Activated T-cell treated with anti-CD3 and anti-CD28 coated beads, Interleukin-2, amount 50 U/mL, for 4 hours (primary cell): ENCODE data around the gene PRRT1B. TPM values are rescaled to one million over a fixed set of nuclear protein-coding genes. Genes with fewer than 3 reads are reported as not detected.

ENCODE experiments used
- ATAC-seq, 2 donors: fragments of 200-7000 bp; cut with Tn5 transposase; one replicate each; pipeline ENCODE4 v1.10.0; 2021
- DNase-seq: peaks from one replicate; pipeline ENCODE4 v3.0.0-alpha.2; 2020
- H3K27me3 Mint-ChIP-seq: one replicate; pipeline ENCODE4 v1.8.0; 2021; ENCODE audit warnings: low read depth, mixed read lengths
- H3K36me3 Mint-ChIP-seq: one replicate; pipeline ENCODE4 v1.8.0; 2022; ENCODE audit warnings: mixed read lengths; ENCODE audit not compliant: insufficient read depth
- H3K4me1 Mint-ChIP-seq: one replicate; pipeline ENCODE4 v1.8.0; 2021; ENCODE audit warnings: low read depth, mixed read lengths
- H3K4me3 Mint-ChIP-seq: one replicate; pipeline ENCODE4 v1.8.0; 2021; ENCODE audit warnings: mild to moderate bottlenecking, moderate library complexity, mixed read lengths
- H3K9me3 Mint-ChIP-seq: one replicate; pipeline ENCODE4 v1.8.0; 2021; ENCODE audit warnings: mixed read lengths
- total RNA-seq, 3 donors: library from RNA; stranded (reverse); gene quantifications; one replicate each; pipeline ENCODE4 v1.2.1, GENCODE V29; 2021

Gene PRRT1B
- total RNA-seq, 3 donors from 2014 or later: not detected

DNA sequence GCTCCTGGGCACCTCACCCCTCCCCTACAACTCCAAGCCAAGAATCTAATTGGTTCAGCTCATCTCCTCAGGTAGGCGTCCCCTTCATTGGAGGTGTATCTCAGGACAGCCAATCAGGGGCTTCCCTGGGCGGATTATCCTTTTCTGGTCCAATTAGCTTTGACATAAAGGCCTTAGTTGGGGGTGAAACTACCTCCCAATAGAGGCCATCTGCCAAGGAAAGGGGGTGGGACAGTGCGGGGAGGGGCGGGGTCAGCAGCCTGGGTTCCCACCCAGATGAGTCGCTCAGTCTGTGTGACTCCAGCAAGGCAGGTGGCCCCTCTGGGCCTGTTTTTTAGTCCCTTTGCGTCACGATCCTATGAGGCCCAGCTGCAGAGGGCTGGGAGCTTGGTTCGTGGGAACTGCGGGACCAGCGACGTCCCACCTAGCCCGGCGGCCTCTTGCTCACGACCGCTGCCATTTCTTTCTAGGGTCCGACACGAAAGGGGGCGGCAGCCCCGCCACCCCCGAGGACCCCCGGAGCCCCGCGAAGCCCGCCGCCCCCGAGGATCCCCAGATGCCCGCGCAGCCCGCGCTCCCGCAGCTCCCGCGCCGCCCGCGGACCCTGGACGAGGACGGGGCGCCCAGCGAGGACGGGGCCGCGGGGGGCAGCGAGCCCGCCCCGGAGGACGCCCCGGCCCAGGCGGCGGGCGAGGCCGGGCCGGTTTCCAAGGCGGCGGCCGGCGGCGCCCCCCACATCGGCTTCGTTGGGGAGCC lies 8.9 kb downstream of the PRRT1B start:
- no peak overlapping the region for H3K4me3 Mint-ChIP-seq
- H3K9me3 Mint-ChIP-seq: no peaks in the 10 kb centered on the region
- H3K4me1 Mint-ChIP-seq: no peaks in the 10 kb centered on the region
- no peak for DNase-seq
- H3K27me3 Mint-ChIP-seq: peaks cover 40% of the 10 kb centered on the region
- ATAC-seq: peak; percentile 32 to 63
- no peaks in the 10 kb centered on the region for H3K36me3 Mint-ChIP-seq

DNA sequence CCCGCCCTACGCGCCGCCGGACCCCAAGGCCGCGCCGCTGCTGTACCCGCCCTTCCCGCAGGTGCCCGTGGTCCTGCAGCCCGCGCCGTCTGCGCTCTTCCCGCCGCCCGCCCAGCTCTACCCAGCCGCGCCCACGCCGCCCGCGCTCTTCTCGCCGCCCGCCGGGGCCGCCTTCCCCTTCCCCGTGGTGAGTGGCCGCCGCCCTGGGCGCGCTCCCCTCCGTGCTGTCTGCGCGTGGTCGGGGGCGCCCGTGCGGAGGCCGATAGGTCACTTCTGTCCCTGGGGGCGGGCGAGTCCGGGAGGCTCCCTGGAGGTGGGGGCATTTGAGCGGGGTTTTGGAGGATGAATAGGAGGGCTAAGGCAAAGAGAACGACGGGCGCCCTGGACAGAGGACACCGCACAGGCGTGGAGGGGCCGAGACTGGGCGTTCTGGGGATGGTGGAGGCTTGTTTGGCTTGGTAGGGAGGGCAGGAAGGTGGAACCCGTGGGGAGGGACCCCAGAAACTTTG lies 9.6 kb downstream of the PRRT1B start:
- Mint-ChIP-seq H3K9me3 (no peaks in the 10 kb centered on the region), H3K4me3 (peak overlapping the region; percentile 29), H3K4me1 (no peaks in the 10 kb centered on the region), H3K27me3 (peaks cover 33% of the 10 kb centered on the region), H3K36me3 (no peaks in the 10 kb centered on the region)
- ATAC-seq: no peak
- DNase-seq: no peak

DNA sequence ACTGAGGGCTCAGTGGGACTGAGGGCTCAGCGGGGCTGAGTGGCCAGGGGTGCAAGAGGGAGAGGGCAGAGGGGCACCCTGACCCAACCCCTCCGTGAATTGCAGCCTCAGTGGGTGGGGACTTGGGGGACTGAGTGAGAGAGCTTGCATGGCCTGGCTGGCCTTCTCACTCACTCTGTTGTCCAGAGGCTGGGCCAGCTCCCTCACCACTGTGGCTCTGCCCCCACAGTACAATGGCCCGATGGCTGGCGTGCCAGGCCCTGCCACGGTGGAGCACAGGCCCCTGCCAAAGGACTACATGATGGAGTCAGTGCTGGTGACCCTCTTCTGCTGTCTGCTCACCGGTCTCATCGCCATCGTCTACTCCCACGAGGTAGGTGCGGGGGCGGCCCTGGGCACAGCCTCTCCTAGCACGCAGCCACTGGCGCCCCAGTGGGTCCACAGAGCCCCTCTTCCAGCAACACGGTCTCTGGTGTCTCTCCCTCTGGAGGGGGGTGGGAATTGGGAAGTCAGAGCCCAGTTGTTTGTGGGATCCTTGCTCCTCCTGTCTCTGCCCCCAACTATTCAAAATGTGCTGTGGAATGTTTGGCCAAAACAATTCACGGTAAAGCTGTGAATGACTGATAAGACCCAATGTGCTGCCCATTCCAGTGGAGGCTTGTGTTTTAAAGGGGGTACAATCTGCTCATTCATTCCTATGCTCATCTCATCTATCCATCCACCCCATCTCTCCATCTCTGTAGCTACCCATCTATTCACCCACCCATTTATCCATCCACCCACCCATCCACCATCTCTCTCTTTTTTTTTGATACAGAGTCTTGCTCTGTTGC lies 10.7 kb downstream of the PRRT1B start:
- ATAC-seq: no peak
- H3K9me3 Mint-ChIP-seq: no peaks in the 10 kb centered on the region
- H3K4me3 Mint-ChIP-seq: no peak overlapping the region
- no peak for DNase-seq
- peaks cover 31% of the 10 kb centered on the region for H3K27me3 Mint-ChIP-seq
- H3K4me1 Mint-ChIP-seq: no peaks in the 10 kb centered on the region
- H3K36me3 Mint-ChIP-seq: no peaks in the 10 kb centered on the region

DNA sequence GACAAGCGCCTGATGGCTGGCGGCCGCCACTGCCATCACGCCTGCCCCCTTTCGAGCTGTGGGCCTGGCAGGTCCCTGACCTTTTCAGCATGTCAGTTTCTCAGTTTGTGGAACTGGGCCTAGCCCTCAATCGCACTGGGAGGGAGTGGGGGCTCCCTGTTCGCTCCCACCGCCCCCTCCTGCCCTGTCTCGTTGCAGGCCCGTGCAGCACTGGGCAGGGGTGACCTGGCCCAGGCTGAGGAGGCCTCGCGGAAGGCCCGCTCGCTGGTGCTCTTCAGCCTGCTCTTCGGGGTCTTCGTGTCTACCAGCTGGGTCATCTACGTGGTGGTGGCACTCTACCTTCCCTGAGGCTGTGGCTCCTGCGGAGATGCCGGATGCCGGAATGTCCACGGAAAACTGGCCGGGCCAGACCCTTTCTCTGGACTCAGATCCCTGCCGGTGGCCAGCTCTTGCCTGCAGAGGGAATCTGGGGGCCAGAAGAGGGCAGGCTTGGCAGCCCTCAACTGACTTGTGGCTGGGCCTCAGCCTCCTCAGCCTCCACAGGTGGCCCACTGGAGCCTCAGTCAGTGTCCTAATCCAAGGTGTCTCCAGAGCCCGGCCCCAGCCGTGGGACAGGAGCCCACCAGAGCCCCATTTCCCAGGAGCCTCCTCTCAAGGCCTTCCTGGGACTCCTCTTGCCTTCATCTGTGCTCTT lies 12.7 kb downstream of the PRRT1B start:
- ATAC-seq: no peak
- Mint-ChIP-seq H3K36me3 (no peaks in the 10 kb centered on the region), H3K4me1 (no peaks in the 10 kb centered on the region), H3K9me3 (no peaks in the 10 kb centered on the region), H3K27me3 (peaks cover 22% of the 10 kb centered on the region), H3K4me3 (no peak overlapping the region)
- DNase-seq: no peak

DNA sequence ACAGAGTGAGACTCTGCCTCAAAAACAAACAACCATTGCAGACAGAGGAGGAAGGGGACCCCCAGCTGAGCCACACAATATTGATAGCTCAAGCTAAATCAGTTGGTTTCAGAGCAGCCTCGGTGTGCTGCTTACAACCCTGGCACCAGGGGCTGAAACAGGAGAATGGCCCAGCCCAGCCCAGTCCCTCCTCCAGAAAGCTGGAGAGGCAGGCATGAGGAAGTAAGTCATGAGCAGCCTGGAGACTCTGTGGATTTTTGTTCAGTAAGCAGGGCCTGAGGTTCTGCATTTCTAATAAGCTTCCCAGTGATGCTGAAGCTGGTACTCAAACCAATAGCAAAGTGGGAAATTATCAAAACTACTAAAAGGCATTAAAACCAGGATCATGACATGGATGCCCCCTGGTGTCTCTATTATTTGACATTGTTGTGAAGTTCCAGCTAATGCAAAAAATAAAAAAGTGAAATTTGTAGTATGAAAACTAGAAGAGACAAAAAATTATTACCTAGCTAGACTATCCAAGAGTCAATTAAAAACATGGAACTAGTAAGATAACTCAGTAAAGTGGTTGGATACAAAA lies 14.2 kb downstream of the PRRT1B start:
- Mint-ChIP-seq H3K27me3 (peaks cover 13% of the 10 kb centered on the region), H3K9me3 (no peaks in the 10 kb centered on the region), H3K4me3 (no peak overlapping the region), H3K4me1 (no peaks in the 10 kb centered on the region), H3K36me3 (no peaks in the 10 kb centered on the region)
- ATAC-seq: no peak
- no peak for DNase-seq

DNA sequence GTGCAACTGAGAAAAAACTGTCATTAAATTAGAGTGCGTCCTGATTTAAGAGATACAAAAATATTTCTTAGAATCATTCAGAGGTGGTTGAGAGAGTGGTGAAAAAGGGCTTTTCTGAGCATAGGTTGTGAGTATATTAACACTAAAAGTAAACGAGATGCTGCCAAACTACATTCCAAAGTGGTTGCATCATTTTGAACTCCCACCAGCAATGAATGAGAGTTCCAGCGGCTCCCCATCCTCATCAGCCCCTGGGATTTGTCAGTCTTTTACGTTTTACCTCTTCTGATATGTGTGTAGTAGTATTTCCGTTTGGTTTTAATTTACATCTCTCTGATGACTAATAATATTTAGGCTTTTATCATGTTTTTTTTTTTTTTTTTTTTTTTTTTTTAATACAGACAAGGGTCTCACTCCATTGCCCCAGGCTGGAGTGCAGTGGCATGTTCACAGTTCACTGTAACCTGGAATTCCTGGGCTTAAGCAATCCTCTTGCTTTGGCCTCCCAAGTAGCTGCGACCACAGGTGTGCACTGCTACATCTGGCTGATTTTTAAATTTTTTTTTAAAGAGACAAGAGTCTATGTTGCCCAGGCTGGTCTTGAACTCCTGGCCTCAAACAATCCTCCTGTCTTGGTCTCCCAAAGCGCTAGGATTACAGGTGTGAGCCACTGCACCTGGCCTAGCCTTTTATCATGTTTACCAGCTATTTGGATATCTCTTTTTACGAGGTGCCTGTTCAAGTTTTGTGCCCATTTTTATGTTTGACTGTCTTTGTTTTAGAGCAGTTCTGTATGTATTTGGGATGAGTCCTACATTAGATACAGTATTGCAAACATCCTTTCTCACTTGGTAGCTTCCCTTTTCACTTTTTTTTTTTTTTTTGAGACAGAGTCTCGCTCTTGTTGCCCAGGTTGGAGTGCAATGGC lies 17.0 kb downstream of the PRRT1B start:
- no peak for ATAC-seq

DNA sequence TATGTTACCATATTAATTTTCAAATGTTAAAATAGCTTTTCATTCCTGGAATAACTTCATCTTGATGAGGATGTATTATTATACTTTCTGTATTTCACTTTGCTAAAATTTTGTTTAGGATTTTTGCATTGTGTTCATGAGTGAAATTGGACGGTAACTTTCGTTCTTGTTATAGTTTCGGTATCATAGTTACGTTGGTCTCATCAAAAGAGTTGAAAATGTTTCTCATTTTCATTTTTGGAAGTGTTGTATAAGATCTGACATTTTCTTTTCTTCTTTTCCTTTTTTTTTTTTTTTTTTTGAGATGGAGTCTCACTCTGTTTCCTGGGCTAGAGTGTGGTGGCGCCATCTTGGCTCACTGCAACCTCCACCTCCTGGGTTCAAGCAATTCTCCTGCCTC lies 20.0 kb downstream of the PRRT1B start:
- Mint-ChIP-seq H3K36me3 (peaks cover 10% of the 10 kb centered on the region), H3K27me3 (no peaks in the 10 kb centered on the region), H3K4me3 (no peak overlapping the region), H3K4me1 (peaks cover 3% of the 10 kb centered on the region), H3K9me3 (no peaks in the 10 kb centered on the region)
- no peak for DNase-seq
- peak in 1 of 2 donors; percentile 30 for ATAC-seq

More for the DNA sequence above, 17.0 kb downstream of the PRRT1B start:
- Mint-ChIP-seq H3K36me3 (no peaks in the 10 kb centered on the region), H3K9me3 (no peaks in the 10 kb centered on the region), H3K27me3 (no peaks in the 10 kb centered on the region), H3K4me3 (no peak overlapping the region), H3K4me1 (peaks cover 3% of the 10 kb centered on the region)
- no peak for DNase-seq

DNA sequence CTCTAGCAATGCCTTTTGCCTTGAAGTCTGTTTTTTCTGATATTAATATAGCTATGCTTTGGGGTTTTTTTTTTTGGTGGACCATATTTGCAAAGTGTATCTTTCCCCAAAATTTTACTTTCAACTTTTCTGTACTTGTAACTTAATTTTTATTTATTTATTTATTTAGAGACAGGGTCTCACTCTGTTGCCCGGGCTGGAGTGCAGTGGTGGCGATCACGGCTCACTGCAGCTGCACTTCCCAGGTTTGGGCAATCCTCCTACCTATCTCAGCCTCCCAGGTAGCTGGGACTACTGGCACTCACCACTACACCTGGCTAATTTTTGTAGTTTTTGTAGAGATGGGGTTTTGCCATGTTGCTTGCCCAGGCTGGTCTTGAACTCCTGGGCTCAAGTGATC lies 20.8 kb downstream of the PRRT1B start:
- Mint-ChIP-seq H3K4me1 (peaks cover 3% of the 10 kb centered on the region), H3K36me3 (peaks cover 12% of the 10 kb centered on the region), H3K27me3 (no peaks in the 10 kb centered on the region), H3K4me3 (no peak overlapping the region), H3K9me3 (no peaks in the 10 kb centered on the region)
- DNase-seq (no peak), ATAC-seq (no peak)

DNA sequence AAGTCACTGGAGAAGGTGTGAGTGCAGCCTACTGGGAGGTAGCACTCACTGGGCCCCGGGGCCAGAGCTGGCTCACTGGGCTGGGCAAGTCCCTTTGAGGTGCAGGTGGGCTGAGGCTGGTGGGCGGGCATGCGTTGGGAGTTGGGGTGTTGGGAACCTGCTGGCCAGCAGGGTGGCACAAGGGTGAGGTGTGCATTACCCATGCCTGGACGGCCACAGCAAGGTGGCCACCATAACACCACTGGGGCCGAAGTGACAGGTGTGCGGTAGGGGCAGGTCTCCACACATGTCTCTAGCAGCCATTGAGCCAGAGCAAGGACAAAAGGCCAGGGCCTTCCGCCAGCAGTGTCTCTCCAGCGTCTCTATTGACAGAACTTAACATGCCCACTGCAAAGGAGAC lies 22.6 kb downstream of the PRRT1B start:
- Mint-ChIP-seq H3K9me3 (no peaks in the 10 kb centered on the region), H3K4me3 (no peak overlapping the region), H3K4me1 (peaks cover 3% of the 10 kb centered on the region), H3K27me3 (no peaks in the 10 kb centered on the region), H3K36me3 (peaks cover 15% of the 10 kb centered on the region)
- DNase-seq (no peak), ATAC-seq (no peak)

DNA sequence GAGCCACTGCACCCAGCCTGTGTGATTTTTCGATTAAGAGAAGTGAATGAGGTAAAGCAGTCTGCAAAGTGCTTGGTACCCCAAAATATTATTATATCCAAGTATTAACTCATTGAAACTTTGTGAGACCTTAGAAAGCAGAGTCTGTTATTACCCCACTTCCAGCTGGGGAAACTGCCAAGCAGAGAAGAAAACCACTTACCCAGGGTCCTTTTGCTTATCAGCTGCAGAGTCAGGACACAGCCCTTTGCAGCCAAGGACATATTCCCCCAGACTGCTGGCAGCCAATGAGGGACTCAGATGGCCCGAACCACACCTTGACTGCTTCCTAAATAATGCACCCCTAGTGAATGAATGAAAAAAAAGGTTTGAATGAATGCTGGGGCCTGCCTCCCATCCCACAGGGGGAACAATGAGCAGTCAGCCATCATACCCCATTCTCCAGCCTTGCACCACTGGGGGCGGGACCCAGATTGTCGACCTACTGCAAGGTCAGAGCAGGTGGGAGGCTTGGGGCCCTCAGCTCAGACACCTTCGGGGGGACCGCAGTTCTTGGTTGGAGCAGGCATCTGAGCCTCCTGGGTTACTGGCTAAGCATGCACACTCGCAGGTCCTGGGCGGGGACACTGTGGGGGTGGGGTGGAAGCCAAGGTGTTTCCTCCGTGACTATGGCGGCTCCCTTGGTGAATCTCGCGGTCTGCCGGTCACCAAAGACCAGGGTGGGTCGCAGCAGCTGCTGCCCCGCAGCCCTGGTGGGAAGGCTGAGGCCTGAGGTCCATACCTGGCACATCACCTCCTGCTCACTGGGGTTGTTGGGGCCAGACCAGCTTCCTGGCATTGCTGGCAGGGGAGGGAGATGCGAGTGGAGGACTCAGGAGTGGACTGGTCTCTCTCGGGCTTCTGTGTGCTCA lies 29.7 kb downstream of the PRRT1B start:
- Mint-ChIP-seq H3K27me3 (no peaks in the 10 kb centered on the region), H3K4me1 (peaks cover 23% of the 10 kb centered on the region), H3K36me3 (peaks cover 19% of the 10 kb centered on the region), H3K9me3 (no peaks in the 10 kb centered on the region), H3K4me3 (no peak overlapping the region)
- DNase-seq (no peak), ATAC-seq (no peak)

DNA sequence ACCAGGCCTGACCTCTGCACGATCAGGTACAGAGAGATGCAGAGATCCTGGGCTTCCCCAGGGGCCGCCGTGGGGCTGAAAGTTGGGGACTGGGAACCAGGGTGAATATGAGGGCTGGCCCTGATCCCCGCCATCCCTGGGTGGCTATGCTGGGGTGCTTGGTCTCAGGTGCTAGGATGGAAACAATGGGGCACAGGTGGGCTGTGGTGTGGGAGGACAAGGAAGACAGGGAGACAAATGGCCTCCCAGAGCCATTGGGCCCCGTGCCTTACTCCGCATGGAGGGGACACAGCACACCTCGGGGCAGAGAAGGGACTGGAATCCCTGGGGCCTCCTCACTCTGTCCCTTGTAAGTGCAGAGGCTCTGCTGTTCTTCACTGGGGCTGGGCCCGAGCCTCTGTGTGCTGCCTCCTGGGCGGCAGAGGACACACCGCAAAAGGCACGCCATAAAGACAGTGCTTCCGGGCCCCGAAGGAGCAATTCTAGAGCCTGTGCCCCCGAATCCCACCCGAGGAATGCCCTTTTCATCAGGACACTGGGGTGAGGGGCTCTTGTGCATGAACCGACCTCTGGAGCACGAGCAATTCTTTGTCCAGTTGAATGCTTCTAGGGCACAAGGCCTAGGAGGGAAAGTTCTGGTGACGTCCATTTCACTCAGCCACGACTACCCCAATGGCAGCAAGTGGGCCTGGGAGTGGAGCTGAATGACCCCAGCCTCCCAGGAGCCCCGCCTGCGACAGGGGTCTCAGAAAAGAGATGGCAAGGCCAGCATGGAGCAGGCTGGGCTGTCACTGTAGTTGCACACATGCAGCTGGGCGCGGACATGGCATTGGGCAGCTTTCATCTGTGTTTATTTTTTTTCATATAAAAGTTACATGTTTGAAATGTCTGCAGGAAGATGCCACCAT lies 30.9 kb downstream of the PRRT1B start:
- DNase-seq (no peak), ATAC-seq (no peak)
- Mint-ChIP-seq H3K27me3 (no peaks in the 10 kb centered on the region), H3K36me3 (peaks cover 21% of the 10 kb centered on the region), H3K4me1 (peaks cover 23% of the 10 kb centered on the region), H3K9me3 (no peaks in the 10 kb centered on the region), H3K4me3 (no peak overlapping the region)
